ENCODE data around the gene PRICKLE1.
"Not testable (repeated sequence)": the region's sequence is repeated elsewhere in the genome, so short reads cannot be mapped to it uniquely, and the experiment has no call there.

PRICKLE1 gene

GRCh38 chr12:42552822-42553221, 36.7 kb downstream of the PRICKLE1 start:
- DNase-seq: no peak

DNA sequence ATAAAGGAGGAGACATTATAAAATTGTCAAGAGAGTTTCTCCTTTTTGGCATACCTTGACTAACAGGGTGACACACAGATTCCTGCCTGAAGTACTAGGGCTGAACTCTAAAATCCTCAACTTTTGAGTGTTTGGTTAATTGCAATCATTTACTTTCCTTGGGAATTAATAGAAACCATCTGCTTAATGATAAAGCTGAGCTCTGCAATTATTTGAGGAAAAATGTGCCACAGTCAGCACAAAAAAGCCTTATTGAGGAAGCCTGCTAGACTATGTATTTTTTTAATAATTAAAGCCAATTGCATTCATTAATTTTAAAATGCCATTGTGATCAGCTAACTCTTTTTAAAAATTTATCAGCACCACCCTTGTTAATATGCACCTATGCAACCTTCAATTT, 38.7 kb downstream of the PRICKLE1 start:
- no peak for DNase-seq

DNA sequence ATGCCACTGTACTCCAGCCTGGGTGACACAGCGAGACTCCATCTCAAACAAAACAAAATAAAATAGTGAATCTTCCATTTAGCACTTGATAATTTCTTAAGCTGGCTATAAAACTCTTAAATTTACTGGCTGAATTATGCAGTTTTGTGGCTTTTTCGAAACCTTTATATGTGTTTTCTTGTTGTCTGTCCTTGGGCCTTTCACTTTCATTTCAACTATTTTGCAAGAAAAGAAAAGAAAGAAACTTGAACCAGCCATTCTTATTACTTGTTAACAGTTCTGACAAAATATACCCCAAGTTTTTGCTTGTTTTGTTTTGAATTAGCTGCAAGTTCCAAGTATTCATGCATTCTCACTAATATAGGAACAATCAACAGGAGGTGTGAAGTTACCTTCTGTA, 42.8 kb downstream of the PRICKLE1 start:
- DNase-seq: no peak

- DNase-seq: no peak
These were observed 47.6 kb downstream of the PRICKLE1 start for GRCh38 chr12:42541965-42542364.

DNA sequence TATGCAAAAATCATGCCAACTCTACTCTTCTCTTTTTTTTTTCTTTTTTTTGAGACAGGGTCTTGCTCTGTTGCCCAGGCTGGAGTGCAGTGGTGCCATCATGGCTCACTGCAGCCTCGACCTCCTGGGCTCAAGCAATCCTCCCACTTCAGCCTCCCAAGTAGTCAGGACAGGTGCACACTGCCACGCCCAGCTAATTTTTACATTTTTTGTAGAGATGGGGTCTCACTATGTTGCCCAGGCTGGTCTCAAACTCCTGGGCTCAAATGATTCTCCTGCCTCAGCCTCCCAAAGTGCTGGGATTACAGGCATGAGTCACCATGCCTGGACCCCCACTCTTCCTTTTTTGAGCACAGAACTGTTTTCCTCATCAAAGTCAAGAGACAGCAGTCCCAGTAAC, 48.2 kb downstream of the PRICKLE1 start:
- DNase-seq: not testable (repeated sequence)

- DNase-seq: no peak
These were observed 49.9 kb downstream of the PRICKLE1 start for GRCh38 chr12:42539696-42540095.

DNA sequence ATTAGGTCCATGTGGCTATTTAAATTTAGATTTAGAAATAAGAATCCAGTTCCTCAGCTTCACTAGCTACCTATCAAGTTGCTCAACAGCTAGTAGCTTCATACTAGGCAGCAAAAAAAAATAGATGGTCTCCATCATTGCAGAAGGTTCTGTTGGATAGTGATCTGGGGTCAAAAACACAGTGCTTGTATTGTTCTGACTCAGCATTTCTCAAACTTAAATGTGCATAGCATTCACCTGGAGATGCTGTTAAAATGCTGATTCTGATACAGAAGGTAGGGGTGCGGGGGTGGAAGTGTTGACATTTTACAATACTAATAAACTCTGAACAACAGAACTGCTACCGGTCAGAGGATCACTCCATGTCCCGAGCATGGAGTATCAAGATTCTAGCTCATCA, 51.3 kb downstream of the PRICKLE1 start:
- DNase-seq: no peak

DNA sequence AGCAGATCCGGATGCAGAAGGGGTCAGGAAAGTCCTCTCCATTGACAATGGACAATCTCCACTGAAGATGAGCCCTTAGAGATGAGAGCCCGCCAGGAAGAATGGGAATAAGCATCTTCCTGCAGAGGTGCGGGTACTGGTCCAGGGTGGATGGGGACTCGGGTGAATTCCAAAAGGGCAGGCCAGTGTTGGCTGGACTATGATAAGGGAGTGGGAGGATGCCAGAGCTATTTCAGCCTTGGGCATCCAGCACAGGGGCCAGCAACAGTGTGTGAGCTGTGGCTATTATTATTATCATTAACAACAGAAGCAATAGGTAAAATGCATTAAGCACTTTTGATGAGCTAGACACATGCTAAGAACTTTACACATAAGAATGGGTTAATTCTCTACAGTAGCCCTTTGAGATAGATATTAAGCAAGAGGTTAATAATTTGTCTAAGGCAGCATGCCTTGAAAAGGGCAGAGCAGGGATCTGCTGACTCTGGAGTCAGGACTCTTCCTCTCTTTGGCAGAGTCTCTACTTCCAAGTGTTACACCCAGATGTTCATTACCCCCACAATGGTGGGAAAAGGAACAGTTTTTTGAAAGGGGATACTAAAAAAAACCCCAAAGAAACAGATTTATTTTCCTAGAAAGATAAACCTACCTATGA, 55.2 kb downstream of the PRICKLE1 start:
- DNase-seq: no peak

GRCh38 chr12:42530284-42530683, 59.3 kb downstream of the PRICKLE1 start:
- no peak for DNase-seq

DNA sequence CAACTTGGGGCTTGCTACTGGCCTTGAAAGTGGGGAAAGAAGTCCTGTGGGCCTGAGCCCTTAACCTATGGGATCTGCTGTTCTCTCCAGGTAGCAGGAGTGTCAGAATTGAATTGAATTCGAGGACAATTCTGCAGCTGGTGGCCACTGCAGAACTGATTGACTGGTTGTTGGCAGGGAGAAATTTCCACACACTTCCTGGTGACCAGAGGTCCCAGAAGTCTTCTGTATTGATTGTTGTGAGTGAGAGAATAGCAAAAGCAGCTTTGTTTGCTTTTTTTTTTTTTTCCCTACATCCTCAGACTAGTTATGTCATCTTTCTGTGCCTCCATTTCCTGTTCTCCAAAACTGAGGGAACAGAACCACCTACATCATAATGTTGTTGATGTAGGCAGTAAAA, 64.1 kb downstream of the PRICKLE1 start:
- DNase-seq: no peak

DNA sequence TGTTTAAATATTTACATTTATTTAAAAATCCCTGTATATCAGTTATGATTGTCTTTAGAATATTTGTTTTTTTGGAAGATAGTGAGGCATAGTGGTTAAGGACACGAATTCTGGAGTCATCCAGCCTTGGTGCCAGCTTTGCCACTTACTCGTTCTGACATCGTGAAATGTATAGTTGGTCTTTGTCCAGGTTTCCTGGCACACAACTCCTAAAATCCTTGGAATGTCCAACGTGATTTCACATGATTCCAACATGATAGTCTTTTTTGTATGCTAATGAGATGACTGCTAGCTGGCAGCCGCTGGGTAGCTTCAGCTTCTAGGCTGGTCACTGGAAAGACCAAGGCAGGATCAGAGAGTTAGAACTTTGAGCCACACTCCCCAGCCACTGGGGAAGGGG, 64.8 kb downstream of the PRICKLE1 start:
- no peak for DNase-seq

DNA sequence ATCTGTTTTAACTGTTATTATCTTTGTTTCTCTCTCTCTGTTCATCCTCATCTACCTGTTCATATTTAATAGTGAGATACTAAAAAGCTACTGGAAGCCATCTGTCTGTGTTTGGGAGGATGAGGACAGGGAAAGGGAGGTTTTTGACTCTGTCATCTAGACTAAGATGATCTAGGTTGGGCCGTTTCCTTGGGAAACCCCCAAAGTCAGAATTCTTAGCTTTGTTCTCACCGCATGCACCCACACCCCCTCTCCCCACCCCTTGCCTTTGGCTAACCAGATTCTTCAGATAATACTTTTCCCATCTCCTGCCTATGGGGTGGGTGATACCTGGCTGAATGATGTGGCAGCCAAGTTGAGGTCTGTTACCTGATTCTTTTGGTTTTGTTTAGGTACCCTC, 73.0 kb downstream of the PRICKLE1 start:
- no peak for DNase-seq

DNA sequence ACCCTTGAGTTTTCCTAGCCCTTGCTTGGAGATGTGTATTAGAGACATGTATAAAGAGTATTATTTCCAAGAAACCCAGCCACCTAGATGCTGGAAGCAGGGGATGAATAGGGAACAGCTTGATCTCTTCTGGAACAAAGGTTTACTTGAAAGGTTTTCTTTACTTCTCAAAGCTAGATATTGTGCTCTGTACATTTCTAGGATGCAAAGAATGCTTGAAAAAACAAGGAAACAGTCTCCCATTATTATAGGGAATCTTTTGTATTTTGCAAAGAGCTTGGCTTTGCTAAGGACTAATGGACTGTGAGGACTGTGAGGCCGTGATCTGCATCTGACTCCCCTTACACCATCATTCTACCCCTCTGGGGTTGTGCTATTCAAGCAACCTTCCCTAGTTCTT, 77.9 kb downstream of the PRICKLE1 start:
- no peak for DNase-seq

GRCh38 chr12:42510823-42511222, 78.7 kb downstream of the PRICKLE1 start:
- DNase-seq: no peak

DNA sequence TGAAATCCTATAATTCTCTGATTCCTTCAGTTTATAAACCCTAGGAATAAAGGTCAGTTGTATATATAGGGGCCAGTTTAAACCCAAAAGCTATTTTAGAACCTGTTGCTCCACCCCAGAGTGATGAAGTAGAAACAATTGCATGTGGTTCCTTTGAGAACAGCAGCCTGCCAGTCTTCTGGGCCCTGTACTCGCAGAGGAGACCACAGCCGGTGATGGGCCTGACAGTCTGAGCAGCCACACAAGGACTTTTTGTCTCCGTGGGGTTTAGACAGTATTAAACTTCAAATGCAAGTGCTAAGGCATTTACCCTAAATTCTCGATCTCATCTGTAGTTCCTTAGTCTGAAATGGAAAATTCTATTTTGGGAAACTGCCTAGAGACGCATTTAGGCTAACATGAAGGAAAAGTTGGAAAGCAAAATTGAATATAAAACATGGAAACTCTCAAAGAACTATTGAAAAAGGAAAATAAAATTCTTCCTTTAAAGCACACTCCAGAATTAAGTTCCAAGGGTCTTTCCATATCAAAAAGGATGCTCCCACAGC, 80.6 kb downstream of the PRICKLE1 start:
- no peak for DNase-seq

DNA sequence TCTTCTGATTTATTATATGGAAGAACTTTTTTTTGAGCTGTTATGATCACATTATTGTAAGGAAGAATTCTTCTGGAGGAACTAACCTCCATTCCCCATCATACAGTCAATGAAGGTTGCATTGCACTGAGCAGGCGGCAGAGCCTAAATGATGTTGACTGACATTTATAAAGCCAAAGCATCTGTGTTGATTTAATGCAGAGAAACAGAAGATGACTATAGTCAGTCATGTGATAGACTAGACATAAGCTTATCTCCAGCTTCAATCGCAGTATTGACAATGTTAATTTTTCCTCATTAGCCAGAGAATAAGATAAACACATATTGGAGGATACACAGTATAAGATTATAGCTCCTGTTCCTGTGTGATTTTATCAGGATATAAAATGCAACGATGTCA, 82.0 kb downstream of the PRICKLE1 start:
- DNase-seq: no peak

DNA sequence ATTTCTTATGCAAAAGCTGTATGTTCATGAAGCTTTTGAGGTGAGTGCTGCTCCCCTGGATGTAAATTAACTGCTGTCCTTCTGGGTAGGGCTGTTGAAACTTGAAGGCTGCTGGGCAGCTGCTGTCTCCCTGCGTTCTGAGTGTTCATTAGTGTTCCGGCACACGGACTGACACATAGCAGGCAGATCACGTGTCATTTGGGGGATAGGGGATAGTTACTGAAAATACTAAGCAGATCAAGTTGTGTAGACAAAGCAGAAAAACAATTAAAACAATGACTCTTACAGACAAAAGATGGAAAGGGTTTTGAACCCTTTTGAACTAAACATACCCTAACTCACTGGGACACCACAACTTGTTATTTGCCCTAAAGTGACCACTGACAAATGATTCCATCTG, 82.5 kb downstream of the PRICKLE1 start:
- no peak for DNase-seq

- DNase-seq: no peak
These were observed 85.5 kb downstream of the PRICKLE1 start for GRCh38 chr12:42504049-42504448.

- no peak for DNase-seq
These were observed 86.9 kb downstream of the PRICKLE1 start for GRCh38 chr12:42502682-42503081.

DNA sequence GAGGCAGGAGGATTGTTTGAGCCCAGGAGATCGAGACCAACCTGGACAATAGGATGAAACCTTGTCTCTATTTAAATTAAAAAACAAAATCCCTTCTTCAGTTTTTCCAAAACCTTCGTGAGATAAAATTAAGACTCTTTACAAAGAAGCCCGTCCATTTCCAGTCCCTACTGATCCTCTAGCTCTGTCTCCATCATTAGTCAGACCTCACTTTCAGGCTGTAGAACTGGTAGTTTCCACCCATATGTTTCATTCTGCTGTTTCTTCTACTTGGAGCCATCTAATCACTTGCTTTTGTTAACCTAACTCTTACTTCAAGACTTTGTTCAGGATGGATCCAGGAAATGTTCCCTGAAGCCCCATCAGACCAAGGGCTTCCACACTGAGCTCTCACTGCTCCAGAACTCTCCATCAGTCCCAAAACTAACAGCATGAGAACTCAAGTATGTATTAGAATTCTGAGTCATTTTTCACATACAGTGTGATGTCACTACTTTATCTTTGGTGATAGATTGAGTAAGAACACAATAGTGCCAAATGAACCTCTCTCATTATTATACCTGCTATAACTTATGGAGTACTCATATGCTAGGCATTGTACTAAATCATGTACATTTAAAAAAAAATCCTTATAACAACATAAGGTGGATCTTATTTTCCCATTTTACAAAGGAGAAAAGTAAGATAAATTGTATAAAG, 90.8 kb downstream of the PRICKLE1 start:
- DNase-seq: no peak

DNA sequence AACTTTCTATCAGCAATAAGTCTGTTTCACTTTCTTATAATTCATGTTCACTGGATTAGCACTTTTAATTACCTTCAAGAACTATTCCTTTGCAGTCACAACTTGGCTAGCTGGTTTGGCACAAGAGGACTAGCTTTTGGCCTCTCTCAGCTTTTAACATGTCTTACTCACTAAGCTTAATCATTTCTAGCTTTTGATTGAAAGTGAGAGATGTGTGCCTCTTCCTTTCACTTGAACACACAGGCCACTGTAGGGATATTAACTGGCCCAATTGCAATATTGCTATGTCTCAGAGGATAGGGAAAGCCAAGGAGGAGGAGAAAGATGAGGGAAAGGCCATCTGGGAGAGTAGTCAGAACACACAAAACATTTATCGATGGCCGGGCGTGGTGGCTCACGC, 92.7 kb downstream of the PRICKLE1 start:
- no peak for DNase-seq

GRCh38 chr12:42495244-42495643, 94.3 kb downstream of the PRICKLE1 start:
- no peak for DNase-seq

- no peak for DNase-seq
These were observed 97.3 kb downstream of the PRICKLE1 start for GRCh38 chr12:42492267-42492666.

DNA sequence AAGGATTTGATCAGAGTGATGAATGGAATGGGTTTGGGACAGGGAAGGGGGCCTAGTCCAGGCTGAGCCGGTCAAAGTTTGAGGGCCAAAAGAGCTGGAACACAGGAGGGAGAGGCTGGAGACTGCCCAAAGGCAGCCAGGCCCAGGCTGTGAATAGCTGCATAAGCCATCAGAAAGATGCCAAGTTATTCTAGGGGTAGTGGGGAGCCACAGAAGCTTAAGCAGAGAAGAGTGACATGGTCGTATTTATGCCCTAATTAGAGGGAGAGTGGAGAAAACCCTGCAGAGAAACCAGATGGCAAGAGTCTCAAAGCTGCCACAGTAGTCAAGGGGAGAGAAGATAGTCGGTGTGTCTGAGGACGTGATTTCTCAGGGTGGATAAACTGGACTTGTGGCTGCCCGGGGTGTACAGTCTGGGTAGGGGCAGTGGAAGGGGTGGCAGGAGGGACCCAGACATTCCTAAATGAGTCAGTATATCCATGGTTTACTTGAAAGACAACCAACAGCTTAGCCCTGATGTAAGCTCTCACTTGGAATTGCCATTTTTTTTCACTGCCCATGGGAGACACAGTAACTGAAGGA, 99.2 kb downstream of the PRICKLE1 start:
- no peak for DNase-seq

All from activated CD8-positive, alpha-beta memory T cell treated with anti-CD3 and anti-CD28 coated beads for 24 hours (primary cell).